ENCODE data around the gene ATP6V0D1. TPM values are rescaled to one million over a fixed set of nuclear protein-coding genes. Genes with fewer than 3 reads are reported as not detected.
"Not testable (repeated sequence)": the region's sequence is repeated elsewhere in the genome, so short reads cannot be mapped to it uniquely, and the experiment has no call there.

Gene ATP6V0D1
- polyA plus RNA-seq, 3 donors, result 354 to 687 (median 631) TPM

- Mint-ChIP-seq H3K36me3 (peaks cover 14 to 21% of the 10 kb centered on the region in 2 donors), H3K27ac (peak overlapping the region; percentile 98 to 100 (median 99)), H3K4me1 (peaks cover 91% of the 10 kb centered on the region), H3K27me3 (ENCODE audit: low read depth in 3 of 3) (peaks cover 0 to 7% (median 0%) of the 10 kb centered on the region in 3 donors), H3K4me3 (peak overlapping the region; percentile 48 to 75), H3K9me3 (no peaks in the 10 kb centered on the region)
- TF ChIP-seq, protein P1, sequence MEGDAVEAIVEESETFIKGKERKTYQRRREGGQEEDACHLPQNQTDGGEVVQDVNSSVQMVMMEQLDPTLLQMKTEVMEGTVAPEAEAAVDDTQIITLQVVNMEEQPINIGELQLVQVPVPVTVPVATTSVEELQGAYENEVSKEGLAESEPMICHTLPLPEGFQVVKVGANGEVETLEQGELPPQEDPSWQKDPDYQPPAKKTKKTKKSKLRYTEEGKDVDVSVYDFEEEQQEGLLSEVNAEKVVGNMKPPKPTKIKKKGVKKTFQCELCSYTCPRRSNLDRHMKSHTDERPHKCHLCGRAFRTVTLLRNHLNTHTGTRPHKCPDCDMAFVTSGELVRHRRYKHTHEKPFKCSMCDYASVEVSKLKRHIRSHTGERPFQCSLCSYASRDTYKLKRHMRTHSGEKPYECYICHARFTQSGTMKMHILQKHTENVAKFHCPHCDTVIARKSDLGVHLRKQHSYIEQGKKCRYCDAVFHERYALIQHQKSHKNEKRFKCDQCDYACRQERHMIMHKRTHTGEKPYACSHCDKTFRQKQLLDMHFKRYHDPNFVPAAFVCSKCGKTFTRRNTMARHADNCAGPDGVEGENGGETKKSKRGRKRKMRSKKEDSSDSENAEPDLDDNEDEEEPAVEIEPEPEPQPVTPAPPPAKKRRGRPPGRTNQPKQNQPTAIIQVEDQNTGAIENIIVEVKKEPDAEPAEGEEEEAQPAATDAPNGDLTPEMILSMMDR (IDR thresholded peaks at IDR 0.05), result no peak
- Histone ChIP-seq H3K27ac (ENCODE audit: low read depth in 1 of 2, low read length in 2 of 2) (peak overlapping the region; percentile 90 to 97), H3K4me3 (replicated peaks in 1 of 3; ENCODE audit: low read depth in 2 of 3, low read length in 3 of 3) (peak overlapping the region in 1 of 3 experiments; percentile 71), H4K20me1 (ENCODE audit: insufficient read depth, low read length) (no peaks in the 10 kb centered on the region), H3K9me3 (replicated peaks in 1 of 2; ENCODE audit: control insufficient read depth in 1 of 2, insufficient read depth in 1 of 2, low read length in 2 of 2) (no peaks in the 10 kb centered on the region), H3K36me3 (replicated peaks in 1 of 2; ENCODE audit: control insufficient read depth in 1 of 2, insufficient read depth in 2 of 2, low read length in 2 of 2) (peaks cover 3 to 8% of the 10 kb centered on the region in 2 donors), H3K9ac (ENCODE audit: insufficient read depth, low read length, poor library complexity, severe bottlenecking) (peak overlapping the region; percentile 62), H3K27me3 (ENCODE audit: control insufficient read depth in 2 of 2, insufficient read depth in 2 of 2, low read length in 2 of 2) (no peaks in the 10 kb centered on the region), H3K4me1 (ENCODE audit: control insufficient read depth in 1 of 2, insufficient read depth in 2 of 2, low read length in 2 of 2) (peaks cover 92 to 100% of the 10 kb centered on the region in 2 donors), H3K79me2 (ENCODE audit: insufficient read depth, low read length) (peaks cover 58% of the 10 kb centered on the region), H2AFZ (ENCODE audit: insufficient read depth, low read depth, low read length, poor library complexity, severe bottlenecking) (no peak overlapping the region), H3K4me2 (replicated peaks; ENCODE audit: extremely low read depth, low read length, poor library complexity, severe bottlenecking) (peak overlapping the region; percentile 74)
- no peak for DNase-seq
- intact Hi-C loops (cut with micrococcal nuclease), result loop anchor here in 1 of 2 donors (2.0 to 10.0 kb wide), 3 partner anchors 25 to 175 kb away; partner anchors contain the start of genes ACD, C16orf86, CTCF and ENKD1
- whole genome bisulfite sequencing (ENCODE audit: insufficient coverage), result 81% methylated on average over 2 of the region's 4 CpGs
Measured at GRCh38 chr16:67489401-67490083, 8.6 kb upstream of the ATP6V0D1 start.

GRCh38 chr16:67487561-67487960 is 6.6 kb upstream of the ATP6V0D1 start:
- H3K4me3 Mint-ChIP-seq; intact Hi-C loops (cut with micrococcal nuclease); H4K20me1 ChIP-seq (ENCODE audit: insufficient read depth, low read length); H3K9me3 ChIP-seq (replicated peaks in 1 of 2; ENCODE audit: control insufficient read depth in 1 of 2, insufficient read depth in 1 of 2, low read length in 2 of 2); H3K9ac ChIP-seq (ENCODE audit: insufficient read depth, low read length, poor library complexity, severe bottlenecking); H3K27me3 ChIP-seq (ENCODE audit: control insufficient read depth in 2 of 2, insufficient read depth in 2 of 2, low read length in 2 of 2); H2AFZ ChIP-seq (ENCODE audit: insufficient read depth, low read depth, low read length, poor library complexity, severe bottlenecking); H3K4me2 ChIP-seq (replicated peaks; ENCODE audit: extremely low read depth, low read length, poor library complexity, severe bottlenecking); H3K27me3 Mint-ChIP-seq (ENCODE audit: low read depth in 3 of 3); H3K9me3 Mint-ChIP-seq; DNase-seq: not testable (repeated sequence)
- H3K36me3 Mint-ChIP-seq, result peaks cover 17 to 21% of the 10 kb centered on the region in 2 donors
- H3K27ac ChIP-seq (ENCODE audit: low read depth in 1 of 2, low read length in 2 of 2), result peak overlapping the region; percentile 75 to 81
- peaks cover 9 to 15% of the 10 kb centered on the region in 2 donors for H3K36me3 ChIP-seq (replicated peaks in 1 of 2; ENCODE audit: control insufficient read depth in 1 of 2, insufficient read depth in 2 of 2, low read length in 2 of 2)
- H3K27ac Mint-ChIP-seq, result peak overlapping the region; percentile 98 to 100 (median 99)
- peaks cover 94% of the 10 kb centered on the region for H3K4me1 Mint-ChIP-seq
- peak overlapping the region in 1 of 3 experiments; percentile 45 for H3K4me3 ChIP-seq (replicated peaks in 1 of 3; ENCODE audit: low read depth in 2 of 3, low read length in 3 of 3)
- peaks cover 97 to 100% of the 10 kb centered on the region in 2 donors for H3K4me1 ChIP-seq (ENCODE audit: control insufficient read depth in 1 of 2, insufficient read depth in 2 of 2, low read length in 2 of 2)
- no CpG with 5 or more reads among the region's 4 CpGs for WGBS (ENCODE audit: insufficient coverage)
- peaks cover 66% of the 10 kb centered on the region for H3K79me2 ChIP-seq (ENCODE audit: insufficient read depth, low read length)
